ENCODE results near the gene MAPK6. TPM values are rescaled to one million over a fixed set of nuclear protein-coding genes. Genes with fewer than 3 reads are reported as not detected.
A peak's percentile ranks its signal among the peaks of the same experiment; 100 is the strongest.
"Not testable (repeated sequence)": the region's sequence is repeated elsewhere in the genome, so short reads cannot be mapped to it uniquely, and the experiment has no call there.

Gene MAPK6
- total RNA-seq, 2 donors from 2014 or later: 22.1 to 36.2 TPM

- DNase-seq (ENCODE audit: low spot score); intact Hi-C loops (cut with DNase I): not testable (repeated sequence)
Observed at GRCh38 chr15:52096536-52096935, 77.5 kb downstream of the MAPK6 start.

GRCh38 chr15:52097180-52097579 is 78.2 kb downstream of the MAPK6 start:
- intact Hi-C loops (cut with DNase I): no loop called here
- DNase-seq (ENCODE audit: low spot score): no peak

GRCh38 chr15:52098323-52098722 is 79.3 kb downstream of the MAPK6 start:
- intact Hi-C loops (cut with DNase I): no loop called here

GRCh38 chr15:52099651-52100272 is 80.7 kb downstream of the MAPK6 start:
- intact Hi-C loops (cut with DNase I): no loop called here
- DNase-seq (ENCODE audit: low spot score): no peak

More at GRCh38 chr15:52098323-52098722, 79.3 kb downstream of the MAPK6 start:
- DNase-seq (ENCODE audit: low spot score): no peak

- peak; percentile 95 for DNase-seq (ENCODE audit: low spot score)
- intact Hi-C loops (cut with DNase I): no loop called here
Observed at GRCh38 chr15:52100807-52101442, 81.9 kb downstream of the MAPK6 start.

- intact Hi-C loops (cut with DNase I): no loop called here
Observed at GRCh38 chr15:52101542-52102323, 82.7 kb downstream of the MAPK6 start.

GRCh38 chr15:52102463-52102862 is 83.4 kb downstream of the MAPK6 start:
- intact Hi-C loops (cut with DNase I): no loop called here
- DNase-seq (ENCODE audit: low spot score): no peak

More at GRCh38 chr15:52101542-52102323, 82.7 kb downstream of the MAPK6 start:
- no peak for DNase-seq (ENCODE audit: low spot score)

- DNase-seq (ENCODE audit: low spot score): peak; percentile 83
- intact Hi-C loops (cut with DNase I): no loop called here
Observed at GRCh38 chr15:52103217-52104207, 84.5 kb downstream of the MAPK6 start.

- DNase-seq (ENCODE audit: low spot score): no peak
- intact Hi-C loops (cut with DNase I): no loop called here
Observed at GRCh38 chr15:52104532-52105004, 85.5 kb downstream of the MAPK6 start.

- no peak for DNase-seq (ENCODE audit: low spot score)
- intact Hi-C loops (cut with DNase I): no loop called here
Observed at GRCh38 chr15:52105846-52106245, 86.8 kb downstream of the MAPK6 start.

- DNase-seq (ENCODE audit: low spot score): no peak
- intact Hi-C loops (cut with DNase I): no loop called here
Observed at GRCh38 chr15:52106641-52107040, 87.6 kb downstream of the MAPK6 start.

- no peak for DNase-seq (ENCODE audit: low spot score)
- intact Hi-C loops (cut with DNase I): no loop called here
Observed at GRCh38 chr15:52107238-52107637, 88.2 kb downstream of the MAPK6 start.

GRCh38 chr15:52109559-52110451 is 90.8 kb downstream of the MAPK6 start:
- intact Hi-C loops (cut with DNase I): no loop called here
- DNase-seq (ENCODE audit: low spot score): no peak

GRCh38 chr15:52111517-52112202 is 92.6 kb downstream of the MAPK6 start:
- intact Hi-C loops (cut with DNase I): no loop called here
- no peak for DNase-seq (ENCODE audit: low spot score)

- intact Hi-C loops (cut with DNase I): no loop called here
- no peak for DNase-seq (ENCODE audit: low spot score)
Observed at GRCh38 chr15:52112203-52112750, 93.3 kb downstream of the MAPK6 start.

- intact Hi-C loops (cut with DNase I): no loop called here
- no peak for DNase-seq (ENCODE audit: low spot score)
Observed at GRCh38 chr15:52113235-52113634, 94.2 kb downstream of the MAPK6 start.

- intact Hi-C loops (cut with DNase I): no loop called here
- DNase-seq (ENCODE audit: low spot score): no peak
Observed at GRCh38 chr15:52113708-52114107, 94.7 kb downstream of the MAPK6 start.

Data from posterior vena cava (tissue), 2 donors.